NCI-H2029 treated with DMSO at 0.1 percent for 48 hours (cell line): Measurements from ENCODE around the gene KRTAP15-1.
A peak's percentile ranks its signal among the peaks of the same experiment; 100 is the strongest.

Experiments used
- DNase-seq: peaks from one replicate; lab custom pipeline; 2025; lab: John Stamatoyannopoulos, UW

The KRTAP15-1 gene

GRCh38 chr21:30439975-30440374 lies at the start of gene KRTAP15-1:
KRTAP15-1 (plus strand) TSS chr21:30440275; CDS start chr21:30440328, 53 bp downstream.
- DNase-seq, result no peak

GRCh38 chr21:30391492-30392025 lies 48.5 kb upstream of the KRTAP15-1 start:
- DNase-seq, result no peak

GRCh38 chr21:30395731-30396130 lies 44.3 kb upstream of the KRTAP15-1 start, which contains the start of gene KRTAP13-1:
KRTAP13-1 (plus strand) TSS chr21:30396031; CDS start chr21:30396087, 56 bp downstream.
- DNase-seq, result no peak

GRCh38 chr21:30408782-30409494 lies 31.1 kb upstream of the KRTAP15-1 start:
- peak; percentile 85 for DNase-seq

GRCh38 chr21:30415993-30416392 lies 24.1 kb upstream of the KRTAP15-1 start:
- no peak for DNase-seq

GRCh38 chr21:30425826-30426225 lies 14.2 kb upstream of the KRTAP15-1 start, which contains the start of gene KRTAP13-3:
KRTAP13-3 (minus strand) TSS chr21:30425926; CDS start chr21:30425912, 14 bp downstream.
- no peak for DNase-seq

GRCh38 chr21:30426731-30427130 lies 13.3 kb upstream of the KRTAP15-1 start:
- DNase-seq, result no peak

- DNase-seq, result no peak
Measured at GRCh38 chr21:30430170-30430655, 9.9 kb upstream of the KRTAP15-1 start, which contains the start of gene KRTAP13-4. KRTAP13-4 (plus strand) TSS chr21:30430220; CDS start chr21:30430276, 56 bp downstream.

- DNase-seq, result peak; percentile 18
Measured at GRCh38 chr21:30434033-30434631, 5.9 kb upstream of the KRTAP15-1 start.

GRCh38 chr21:30437010-30437565 lies 3.0 kb upstream of the KRTAP15-1 start:
- no peak for DNase-seq

GRCh38 chr21:30443226-30443625 lies 3.2 kb downstream of the KRTAP15-1 start:
- DNase-seq, result no peak

GRCh38 chr21:30444204-30444603 lies 4.1 kb downstream of the KRTAP15-1 start:
- DNase-seq, result no peak

- no peak for DNase-seq
Measured at GRCh38 chr21:30447056-30447455, 7.0 kb downstream of the KRTAP15-1 start.

- DNase-seq, result no peak
Measured at GRCh38 chr21:30448514-30448913, 8.4 kb downstream of the KRTAP15-1 start.

GRCh38 chr21:30463713-30464112 lies 23.6 kb downstream of the KRTAP15-1 start:
- DNase-seq, result peak; percentile 4

- no peak for DNase-seq
Measured at GRCh38 chr21:30468900-30469714, 29.0 kb downstream of the KRTAP15-1 start.

GRCh38 chr21:30478004-30478403 lies 37.9 kb downstream of the KRTAP15-1 start:
- no peak for DNase-seq

- peak; percentile 49 for DNase-seq
Measured at GRCh38 chr21:30479259-30479658, 39.2 kb downstream of the KRTAP15-1 start.

GRCh38 chr21:30480145-30480544 lies 40.1 kb downstream of the KRTAP15-1 start, which contains the start of gene KRTAP19-1:
KRTAP19-1 (minus strand) TSS chr21:30480367; CDS start chr21:30480317, 50 bp downstream.
- DNase-seq, result no peak

GRCh38 chr21:30482130-30482529 lies 42.1 kb downstream of the KRTAP15-1 start:
- DNase-seq, result no peak

GRCh38 chr21:30486180-30486579 lies 46.1 kb downstream of the KRTAP15-1 start:
- DNase-seq, result no peak
